Measurements from ENCODE around the gene KIAA1549. TPM values are rescaled to one million over a fixed set of nuclear protein-coding genes. Genes with fewer than 3 reads are reported as not detected.

Gene KIAA1549
- total and polyA plus RNA-seq, 2 of the 4 experiments (the other 2 are of a cell fraction): 1.3 to 3.3 TPM

- Histone ChIP-seq H3K27ac (ENCODE audit: insufficient read depth, low read length) (no peak overlapping the region), H2AK5ac (ENCODE audit: low read depth, low read length) (no peak overlapping the region), H3K9me3 (ENCODE audit: control insufficient read depth, insufficient read depth, low read length) (no peaks in the 10 kb centered on the region), H3K4ac (ENCODE audit: low read depth, low read length) (no peak overlapping the region), H3K4me2 (ENCODE audit: low read depth, low read length) (no peak overlapping the region), H4K91ac (ENCODE audit: insufficient read depth, low read depth, low read length) (no peak overlapping the region), H4K5ac (ENCODE audit: low read depth, low read length) (no peak overlapping the region), H2BK5ac (ENCODE audit: low read depth, low read length, poor library complexity, severe bottlenecking) (no peak overlapping the region), H2BK120ac (ENCODE audit: low read depth, low read length) (no peak overlapping the region), H3K4me1 (ENCODE audit: control insufficient read depth, insufficient read depth, low read length) (peaks cover 2% of the 10 kb centered on the region; the same call in 1 of the 2 replicates), H3K14ac (replicated peaks; ENCODE audit: low read depth, low read length) (no peak overlapping the region), H2BK20ac (ENCODE audit: low read depth, low read length) (no peak overlapping the region), H3K27me3 (ENCODE audit: control insufficient read depth, insufficient read depth, low read length) (peaks cover 5% of the 10 kb centered on the region), H2AK9ac (replicated peaks; ENCODE audit: low read depth, low read length, poor library complexity) (no peak overlapping the region), H3K36me3 (ENCODE audit: control insufficient read depth, insufficient read depth, low read length) (no peaks in the 10 kb centered on the region), H4K8ac (ENCODE audit: low read depth in 2 of 2, low read length in 2 of 2) (no peak overlapping the region), H2BK15ac (ENCODE audit: low read depth, low read length) (no peak overlapping the region), H4K20me1 (ENCODE audit: insufficient read depth, low read length) (no peaks in the 10 kb centered on the region), H3K9ac (ENCODE audit: low read depth, low read length) (no peak overlapping the region), H3K4me3 (ENCODE audit: insufficient read depth, low read depth, low read length) (no peak overlapping the region), H2AFZ (replicated peaks; ENCODE audit: low read length, poor library complexity) (no peak overlapping the region), H3K18ac (ENCODE audit: low read depth, low read length) (no peak overlapping the region), H3K9me1 (ENCODE audit: insufficient read depth, low read length) (no peaks in the 10 kb centered on the region), H3K23ac (ENCODE audit: low read depth, low read length) (no peak overlapping the region), H3K79me1 (ENCODE audit: low read depth in 1 of 2, low read length in 2 of 2) (no peaks in the 10 kb centered on the region), H3K56ac (ENCODE audit: extremely low read depth, insufficient read depth, low read length) (no peak overlapping the region)
- BruUV-seq (replicated peaks): no TSS peak
- WGBS, 2 experiments (ENCODE audit: extremely low coverage in 2 of 2, insufficient read length in 1 of 2): no CpG with 5 or more reads among the region's 3 CpGs
- intact Hi-C loops (cut with micrococcal nuclease): no loop called here
- ATAC-seq (ENCODE audit: low read depth) (no peak), DNase-seq (no peak)
- dilution Hi-C loops (cut with HindIII; ENCODE audit: low sequenced_read_pairs, unreplicated experiment): no loop called here
- ChIA-PET POLR2A (ENCODE audit: unreplicated experiment) (no interaction called here), CTCF (interaction anchor here (1.2 kb wide), 1 partner anchor 18 kb away, joined by 4 read pairs; no protein-coding TSS in a partner anchor)
- TF ChIP-seq FOS (IDR thresholded peaks at IDR 0.05; ENCODE audit: low read depth, low read length): no peak
- no peak for TF ChIP-seq CTCF (conservative IDR thresholded peaks at IDR 0.05; ENCODE audit: low read depth, low read length)
- no peak for TF ChIP-seq CHD1 (IDR thresholded peaks at IDR 0.05; ENCODE audit: low read depth, low read length)
- TF ChIP-seq CEBPB (IDR thresholded peaks at IDR 0.05; ENCODE audit: low read depth, low read length): no peak
- TF ChIP-seq USF2 (IDR thresholded peaks at IDR 0.05; ENCODE audit: low read depth, low read length): no peak
- TF ChIP-seq ELK1 (IDR thresholded peaks at IDR 0.05; ENCODE audit: borderline replicate concordance, low read depth, low read length): no peak
- TF ChIP-seq MAFK (IDR thresholded peaks at IDR 0.05; ENCODE audit: low read depth, low read length): no peak
- TF ChIP-seq MAZ (IDR thresholded peaks at IDR 0.05; ENCODE audit: borderline replicate concordance, low read depth, low read length): no peak
- TF ChIP-seq RAD21 (IDR thresholded peaks at IDR 0.05; ENCODE audit: low read length): no peak
- no peak for TF ChIP-seq BHLHE40 (IDR thresholded peaks at IDR 0.05; ENCODE audit: low read depth, low read length)
- in situ Hi-C loops (cut with MboI; ENCODE audit: low sequenced_read_pairs): no loop called here
Observed at GRCh38 chr7:138999414-138999813, 18.2 kb upstream of the KIAA1549 start.
